NCI-H2107 treated with DMSO at 0.1 percent for 48 hours (cell line): ENCODE results near the gene RAP1GAP2.

Experiments
- DNase-seq: peaks from one replicate; lab custom pipeline; 2025; ENCODE audit not compliant: unreplicated experiment; lab: John Stamatoyannopoulos, UW

RAP1GAP2 gene

DNA sequence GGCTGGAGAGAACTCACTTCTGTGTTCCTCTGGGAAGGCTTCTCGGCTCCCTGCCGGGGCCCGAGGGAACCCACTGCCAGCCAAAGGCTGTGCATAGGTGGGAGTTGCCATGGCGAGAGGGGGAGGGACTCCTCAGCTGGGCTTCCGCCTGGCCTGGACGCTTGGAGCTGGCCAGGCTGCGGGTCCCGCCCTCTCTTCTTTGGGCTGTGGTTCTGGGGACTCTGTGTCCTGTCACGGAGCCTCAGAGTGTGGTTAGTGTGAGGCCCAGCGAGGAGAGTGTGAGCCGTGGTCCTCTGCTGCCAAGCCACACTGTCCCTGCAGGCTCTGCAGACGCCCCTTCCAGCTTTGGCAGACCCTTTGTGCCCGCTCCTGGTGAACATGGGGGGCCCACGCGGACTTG, 144.1 kb downstream of the RAP1GAP2 start:
- DNase-seq = no peak

DNA sequence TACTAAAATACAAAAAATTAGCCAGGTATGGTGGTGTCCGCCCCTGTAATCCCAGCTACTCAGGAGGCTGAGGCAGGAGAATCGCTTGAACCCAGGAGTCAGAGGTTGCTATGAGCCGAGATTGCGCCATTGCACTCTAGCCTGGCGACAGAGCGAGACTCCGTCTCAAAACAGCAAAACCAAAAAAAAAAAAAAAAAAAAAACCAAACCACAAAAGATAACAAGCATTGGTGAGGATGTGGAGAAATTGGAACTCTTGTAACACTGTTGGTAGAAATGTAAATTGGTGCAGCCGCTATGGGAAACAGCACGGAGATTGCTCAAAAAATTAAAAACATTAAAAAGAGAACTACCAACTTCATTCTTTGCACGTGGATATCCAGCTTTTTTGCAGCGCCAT, 147.7 kb downstream of the RAP1GAP2 start:
- no peak for DNase-seq

DNA sequence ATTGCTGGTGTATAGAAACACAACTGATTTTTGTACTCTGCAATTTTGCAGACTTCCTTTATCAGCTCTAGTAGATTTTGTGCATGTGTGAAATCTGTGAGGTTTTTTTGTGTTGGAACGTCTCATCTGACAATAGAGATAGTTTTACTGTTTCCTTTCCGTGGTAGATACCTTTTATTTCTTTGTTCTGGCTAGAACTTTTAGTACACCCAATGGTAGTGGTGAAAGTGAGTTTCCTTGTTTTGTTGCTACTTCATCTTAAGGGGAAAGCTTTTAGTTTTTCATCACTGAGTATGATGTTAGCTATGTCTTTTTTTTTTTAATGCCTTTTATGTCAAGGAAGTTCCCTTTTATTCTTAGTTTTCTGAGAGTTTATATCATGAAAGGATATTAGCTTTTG, 149.1 kb downstream of the RAP1GAP2 start:
- DNase-seq = no peak

DNA sequence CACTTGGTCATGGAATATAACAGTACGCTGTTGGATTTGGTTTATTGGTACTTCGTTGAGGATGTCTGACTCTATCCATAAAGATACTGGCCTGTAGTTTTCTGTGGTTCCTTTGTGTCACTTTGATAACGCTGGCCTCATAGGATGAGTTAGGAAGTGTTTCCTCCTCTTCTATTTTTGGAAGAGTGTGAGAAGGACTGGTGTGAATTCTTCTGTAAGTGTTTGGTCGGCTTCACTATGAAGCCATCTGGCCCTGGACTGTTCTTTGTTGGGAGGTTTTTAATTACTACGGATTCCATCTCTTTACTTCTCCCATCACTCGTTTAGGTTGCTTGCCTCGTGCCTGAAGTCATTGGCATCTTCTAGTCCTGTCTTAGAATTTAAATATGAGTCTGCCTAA, 149.9 kb downstream of the RAP1GAP2 start:
- no peak for DNase-seq

DNA sequence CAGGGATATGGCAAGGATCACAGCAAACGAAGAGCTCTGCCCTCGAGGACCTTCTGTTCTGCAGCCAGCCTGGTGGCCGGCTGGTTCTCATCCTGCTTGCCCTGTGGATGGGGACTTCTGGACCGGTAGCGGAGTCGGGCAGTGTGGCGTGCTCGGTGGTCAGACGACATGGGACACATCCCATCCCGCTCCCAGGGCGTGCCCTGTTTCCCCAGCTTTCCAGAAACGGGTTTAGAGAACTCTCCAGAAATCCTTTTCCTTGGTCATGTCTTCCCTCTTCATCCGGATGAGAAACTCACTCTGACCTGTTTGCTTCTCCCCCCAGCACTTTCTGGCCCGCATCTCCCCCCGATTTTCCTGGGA, 151.3 kb downstream of the RAP1GAP2 start:
- DNase-seq = no peak

DNA sequence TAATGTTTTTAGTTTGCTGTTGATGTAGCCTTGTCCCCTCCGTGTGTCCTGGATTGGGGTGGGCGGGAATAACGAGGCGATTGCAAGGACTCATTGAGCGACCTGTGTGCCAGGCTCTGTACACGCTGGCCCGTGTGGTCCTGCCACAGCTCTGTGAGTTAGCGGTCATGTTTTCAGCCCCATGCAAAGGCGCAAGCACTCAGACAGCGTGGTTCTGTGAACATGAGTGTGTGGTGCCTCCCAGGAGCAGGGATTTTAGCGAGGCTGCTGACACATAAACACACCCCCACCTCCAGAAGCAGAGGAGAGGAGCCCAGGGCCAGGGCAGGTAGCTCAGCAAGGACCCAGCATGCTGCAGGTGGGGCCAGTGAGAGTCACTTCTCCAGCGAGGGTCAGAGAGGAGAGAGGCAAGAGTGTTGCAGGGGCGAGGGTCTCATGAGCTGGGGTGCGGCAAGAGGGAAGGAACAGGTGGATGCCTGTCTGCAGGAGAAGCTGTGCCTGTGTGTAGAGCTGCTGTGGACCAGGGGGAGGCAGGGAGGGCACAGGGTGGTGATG, 151.8 kb downstream of the RAP1GAP2 start:
- no peak for DNase-seq

DNA sequence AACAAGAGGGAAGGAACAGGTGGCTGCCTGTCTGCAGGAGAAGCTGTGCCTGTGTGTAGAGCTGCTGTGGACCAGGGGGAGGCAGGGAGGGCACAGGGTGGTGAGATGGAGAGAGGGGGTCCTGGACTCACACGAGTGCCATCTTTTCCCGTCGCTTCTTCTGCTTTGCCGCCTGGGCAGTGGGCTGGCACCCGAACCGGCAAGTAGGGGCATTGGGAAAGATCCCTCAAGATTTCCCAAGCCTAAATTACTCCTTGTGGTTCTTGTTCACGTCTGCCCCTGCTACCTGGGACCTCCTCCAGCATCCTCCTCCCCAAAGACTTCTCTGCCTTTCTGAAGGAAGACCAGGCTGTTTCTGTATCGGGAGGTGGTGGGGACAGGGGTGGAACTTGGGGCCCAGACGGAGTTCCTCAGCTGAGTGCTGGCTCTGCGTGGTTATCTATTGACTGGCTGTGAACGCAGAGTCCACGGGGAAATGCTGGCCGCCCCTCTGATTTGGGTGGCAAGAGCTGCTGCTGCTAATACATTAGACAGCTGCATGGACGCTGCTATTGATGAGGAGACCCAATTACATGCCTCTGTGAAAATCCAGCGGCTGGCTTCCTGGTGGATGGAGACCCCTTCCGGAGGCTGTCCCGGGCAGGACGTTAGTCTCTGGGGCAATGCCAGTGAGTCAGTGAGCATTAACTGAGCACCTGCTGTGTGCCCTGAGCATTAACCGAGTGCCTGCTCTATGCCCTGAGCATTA, 152.7 kb downstream of the RAP1GAP2 start:
- DNase-seq = no peak

DNA sequence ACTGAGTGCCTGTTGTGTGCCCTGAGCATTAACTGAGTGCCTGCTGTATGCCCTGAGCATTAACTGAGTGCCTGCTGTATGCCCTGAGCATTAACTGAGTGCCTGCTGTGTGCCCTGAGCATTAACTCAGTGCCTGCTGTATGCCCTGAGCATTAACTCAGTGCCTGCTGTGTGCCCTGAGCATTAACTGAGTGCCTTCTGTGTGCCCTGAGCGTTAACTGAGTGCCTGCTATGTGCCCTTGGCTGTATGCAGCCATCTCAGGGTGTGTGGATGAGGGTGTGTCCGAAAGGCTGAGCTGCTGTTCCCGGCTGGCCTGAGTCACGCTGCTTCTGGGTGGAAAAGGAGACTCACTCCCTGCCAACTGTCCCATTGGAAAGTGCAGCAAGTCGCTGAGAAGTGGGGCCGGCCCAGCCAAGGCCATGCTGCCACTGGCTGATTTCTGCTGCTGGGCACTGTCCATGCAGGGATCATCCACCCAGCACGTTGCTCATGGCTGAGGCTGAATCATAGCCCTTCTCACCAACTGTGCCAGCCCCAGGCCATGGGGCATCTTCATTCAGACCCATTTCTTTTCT, 153.3 kb downstream of the RAP1GAP2 start:
- no peak for DNase-seq

DNA sequence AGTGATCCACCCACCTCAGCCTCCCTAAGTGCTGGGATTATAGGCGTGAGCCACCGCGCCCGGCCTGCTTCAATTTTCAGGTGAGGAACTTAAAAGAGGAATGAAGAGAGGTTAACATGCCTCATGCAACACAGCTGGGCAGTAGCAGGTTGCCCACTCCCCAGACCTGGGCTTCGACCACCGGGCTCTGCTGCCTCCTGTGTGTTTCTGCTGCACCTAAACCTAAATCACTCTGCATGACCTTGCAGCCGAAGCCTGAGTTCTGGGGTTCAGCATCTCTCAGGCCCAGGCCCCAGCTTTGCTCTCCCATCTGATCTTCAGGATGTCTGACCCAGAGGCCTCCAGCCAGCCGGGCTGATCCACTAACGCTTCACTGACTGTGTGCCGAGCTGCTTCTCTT, 154.6 kb downstream of the RAP1GAP2 start:
- no peak for DNase-seq

DNA sequence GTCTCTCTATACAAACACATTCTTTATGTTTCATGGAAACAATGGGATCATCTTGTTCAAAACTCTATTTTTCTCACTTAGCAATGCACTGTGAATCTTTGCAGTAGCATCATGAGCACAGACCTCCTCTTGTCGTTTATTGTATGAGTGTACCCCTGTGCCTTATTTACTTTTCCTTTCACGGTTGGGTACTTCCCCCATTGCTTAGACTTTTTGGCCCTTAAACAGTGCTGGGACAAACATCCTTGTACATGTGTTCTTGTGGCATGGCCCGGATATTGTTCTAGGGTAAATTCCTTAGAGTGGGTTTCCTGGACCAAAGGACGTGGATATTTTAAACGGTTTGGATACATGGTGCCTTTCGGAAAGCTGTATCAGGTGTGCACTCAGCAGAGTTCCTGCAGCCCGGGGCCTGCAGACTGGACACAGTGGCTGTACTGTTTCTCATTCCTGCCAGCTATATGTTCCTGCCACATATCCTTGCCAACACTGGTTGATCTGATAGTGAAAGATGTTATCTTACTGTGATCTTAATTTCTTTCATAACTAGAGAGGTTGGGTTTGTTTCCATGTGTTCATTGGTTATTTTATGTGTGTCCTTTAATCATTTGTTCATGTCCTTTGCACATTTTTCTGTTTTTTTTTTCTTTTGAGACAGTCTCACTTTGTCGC, 156.1 kb downstream of the RAP1GAP2 start:
- DNase-seq = no peak

DNA sequence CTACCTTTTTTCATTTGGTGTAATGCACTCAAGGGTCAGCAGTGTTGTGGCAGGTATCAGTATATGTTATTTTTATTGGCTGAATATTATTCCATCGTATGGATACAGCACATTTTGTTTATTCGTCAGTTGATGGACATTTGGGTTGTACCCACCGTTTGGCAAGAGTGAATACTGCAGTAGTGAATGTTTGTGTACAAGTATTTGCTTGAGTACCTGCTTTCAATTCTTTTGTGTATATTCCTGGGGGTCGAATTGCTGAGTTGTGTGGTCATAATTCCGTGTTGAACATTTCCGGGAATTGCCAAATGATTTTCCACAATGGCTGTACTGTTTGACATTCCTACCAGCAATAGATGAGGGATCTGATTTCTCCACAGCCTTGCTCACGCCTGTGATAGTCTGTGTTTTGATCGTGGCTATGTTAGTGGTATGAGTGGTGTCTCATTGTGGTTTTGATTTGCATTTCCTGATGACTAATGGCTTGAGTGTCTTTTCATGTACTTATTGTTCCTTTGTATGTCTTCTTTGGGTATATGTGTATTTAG, 158.7 kb downstream of the RAP1GAP2 start:
- DNase-seq = peak; percentile 48

DNA sequence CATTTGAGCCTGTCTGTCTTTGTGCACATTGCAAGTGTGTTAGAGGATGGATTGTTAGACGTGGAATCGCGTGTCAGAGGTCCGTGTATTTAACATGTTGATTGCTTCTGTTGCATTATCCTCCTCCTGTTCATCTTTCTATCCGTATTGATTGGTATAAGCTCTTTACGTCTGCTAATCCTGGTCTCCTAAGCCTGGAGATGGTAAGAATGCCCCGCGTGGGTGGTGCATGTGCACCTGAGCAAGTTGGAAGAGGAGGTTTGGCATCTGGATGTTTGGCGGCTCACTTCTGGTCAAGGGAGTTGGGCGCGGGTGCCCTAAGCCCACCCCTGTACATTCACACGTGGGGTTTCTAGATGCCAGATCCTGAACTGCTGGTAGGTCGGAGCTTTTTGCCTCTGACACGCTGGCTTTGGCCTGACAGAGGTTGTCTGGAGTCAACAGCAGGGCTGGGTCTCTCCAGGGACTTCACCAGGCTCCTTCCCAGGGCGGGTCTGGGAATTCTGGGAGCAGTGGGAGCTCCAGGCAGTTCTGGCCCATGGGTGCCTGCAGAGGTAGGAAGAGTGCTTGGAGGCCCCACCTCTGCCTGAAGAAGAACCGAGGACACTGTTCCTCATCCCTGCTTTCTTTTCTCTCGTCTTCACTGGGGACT, 159.8 kb downstream of the RAP1GAP2 start:
- no peak for DNase-seq

DNA sequence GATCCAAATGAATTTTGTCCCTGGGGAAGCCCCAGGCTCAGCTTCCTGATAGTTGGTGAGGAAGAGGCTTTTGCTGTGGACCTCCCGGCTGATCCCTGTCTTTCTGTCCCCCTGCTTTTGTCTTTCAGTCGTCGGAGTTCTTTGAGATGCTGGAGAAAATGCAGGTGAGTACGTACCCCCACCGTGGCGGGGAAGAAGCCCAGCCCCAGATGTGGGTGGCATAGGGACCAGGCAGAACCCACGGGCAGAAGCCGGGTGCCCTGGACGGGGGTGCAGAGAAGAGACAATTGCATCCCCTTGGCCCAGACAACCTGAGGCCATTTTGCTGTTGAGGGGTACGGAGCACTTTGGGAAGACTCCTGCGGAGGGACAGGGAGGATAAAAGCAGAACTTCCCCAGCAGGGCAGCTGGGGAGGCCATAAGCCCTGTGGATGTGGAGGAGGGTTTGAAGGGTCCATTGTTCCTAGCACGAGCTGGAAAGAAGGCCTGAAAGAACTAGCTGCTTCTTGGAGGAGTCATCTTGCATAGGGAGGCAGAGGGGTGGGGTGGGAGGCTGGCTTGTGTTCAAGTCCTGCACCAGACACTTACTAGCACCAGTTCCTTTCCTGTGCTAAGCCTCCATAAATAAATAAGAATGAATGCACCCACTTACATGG, 161.5 kb downstream of the RAP1GAP2 start:
- no peak for DNase-seq

DNA sequence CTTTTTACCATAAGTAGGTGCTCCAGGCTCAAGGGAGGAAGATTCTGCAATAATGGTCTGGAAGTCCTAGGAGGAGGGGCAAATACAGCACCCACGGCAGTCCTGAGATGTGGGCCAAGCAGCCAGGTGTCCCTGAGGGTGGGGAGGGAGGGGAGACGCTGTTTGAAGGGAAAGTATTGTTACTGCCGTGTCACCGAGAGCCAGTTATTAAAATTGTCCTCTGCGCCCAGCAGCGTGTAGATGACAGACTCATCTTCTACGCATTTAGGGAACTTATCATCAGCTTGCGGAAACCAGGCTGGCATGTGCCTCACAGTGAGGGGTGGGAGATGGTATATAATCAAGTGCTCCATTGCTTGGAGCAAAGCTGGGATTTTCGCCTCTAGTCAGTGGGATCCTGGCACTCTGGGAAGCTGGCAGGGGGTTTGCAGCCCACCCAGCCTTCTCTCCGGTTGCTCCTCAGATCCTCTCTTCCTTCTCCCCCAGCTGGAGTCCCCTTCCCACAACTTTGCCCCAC, 162.5 kb downstream of the RAP1GAP2 start:
- DNase-seq = no peak

DNA sequence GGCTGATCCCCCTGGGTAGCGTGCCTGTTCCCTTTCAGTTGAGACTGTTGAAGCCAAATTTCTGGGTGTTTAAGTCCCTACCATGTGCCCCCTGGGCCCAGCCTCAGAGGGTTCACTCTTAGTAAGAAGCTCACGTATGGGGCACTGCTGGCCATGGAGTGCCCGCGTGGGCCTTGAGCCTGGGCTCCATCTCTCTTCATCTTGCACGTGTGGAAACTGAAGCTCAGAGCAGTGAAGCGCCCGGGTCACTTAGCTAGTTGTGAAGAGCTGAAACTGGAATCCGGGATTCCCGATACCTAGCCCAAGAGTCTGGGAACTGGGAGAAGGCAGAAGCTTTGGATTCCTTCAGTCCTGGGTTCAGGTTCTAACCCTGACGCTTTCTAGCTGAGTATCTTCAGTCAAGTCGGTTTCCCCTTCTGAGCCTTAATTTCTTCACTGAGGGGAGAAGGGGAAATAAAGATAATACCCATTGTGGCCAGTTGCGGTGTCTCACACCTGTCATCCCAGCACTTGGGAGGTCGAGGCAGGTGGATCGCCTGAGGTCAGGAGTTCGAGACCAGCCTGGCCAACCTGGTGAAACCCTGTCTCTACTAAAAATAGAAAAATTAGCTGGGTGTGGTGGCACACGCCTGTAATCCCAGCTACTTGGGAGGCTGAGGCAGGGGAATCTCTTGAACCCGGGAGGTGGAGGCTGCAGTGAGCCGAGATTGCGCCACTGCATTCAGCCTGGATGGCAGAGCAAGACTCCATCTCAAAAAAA, 163.3 kb downstream of the RAP1GAP2 start:
- no peak for DNase-seq

DNA sequence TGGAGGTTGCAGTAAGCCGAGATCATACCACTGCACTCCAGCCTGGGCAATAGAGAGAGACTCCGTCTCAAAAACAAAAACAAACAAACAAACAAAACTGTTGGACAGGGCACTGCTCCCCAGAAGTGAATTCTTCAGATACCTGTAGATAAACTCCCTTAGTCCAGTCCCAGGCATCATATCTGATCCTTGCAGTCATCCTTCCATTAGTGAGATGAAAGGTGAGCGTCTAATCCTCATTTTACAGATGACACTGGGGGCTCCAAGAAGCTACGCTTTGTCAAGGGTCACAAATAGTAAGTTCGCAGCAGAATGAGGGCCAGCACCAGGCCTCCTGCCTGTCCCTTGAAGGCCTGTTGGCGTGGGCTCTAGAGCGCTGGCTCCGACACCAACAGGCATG, 165.2 kb downstream of the RAP1GAP2 start:
- DNase-seq = no peak

DNA sequence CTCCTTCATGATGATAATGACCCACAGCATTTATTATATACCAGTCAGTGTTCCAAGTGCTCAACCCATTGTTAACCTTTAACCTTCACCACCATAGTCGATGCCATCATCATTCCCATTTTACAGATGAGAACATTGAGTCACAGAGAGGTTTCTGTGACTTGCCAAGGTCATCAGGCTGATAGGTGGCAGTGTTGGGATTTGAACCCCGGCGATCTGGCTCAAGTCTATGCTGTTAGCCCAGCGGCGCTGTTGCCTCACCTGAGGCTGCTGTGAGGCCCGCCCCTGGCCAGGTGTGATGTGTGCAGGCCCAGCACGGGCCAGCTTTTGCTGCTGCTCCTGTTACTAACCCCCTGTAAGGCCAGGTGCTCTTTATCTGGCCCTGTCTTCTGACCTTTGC, 166.0 kb downstream of the RAP1GAP2 start:
- DNase-seq = no peak

DNA sequence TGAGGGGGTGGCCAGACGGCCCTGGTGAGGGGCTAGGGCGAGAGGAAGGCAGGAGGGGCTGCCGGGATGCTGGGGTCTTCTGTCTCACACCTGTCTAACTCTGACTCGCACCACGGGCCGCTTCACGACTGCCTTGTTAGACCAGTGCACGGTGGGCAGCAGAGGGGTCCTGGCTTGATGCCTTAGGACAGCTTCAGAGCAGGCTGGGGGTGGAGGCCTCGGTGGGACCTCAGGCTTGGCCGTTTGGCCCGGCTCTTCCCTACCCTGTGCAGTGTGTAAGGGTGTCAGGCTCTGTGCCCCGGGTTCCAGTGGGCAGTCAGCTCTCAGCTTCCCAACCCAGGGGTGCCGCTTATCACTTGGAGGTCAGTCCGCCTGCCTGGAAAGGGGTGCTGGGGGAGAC, 166.5 kb downstream of the RAP1GAP2 start:
- DNase-seq = no peak

DNA sequence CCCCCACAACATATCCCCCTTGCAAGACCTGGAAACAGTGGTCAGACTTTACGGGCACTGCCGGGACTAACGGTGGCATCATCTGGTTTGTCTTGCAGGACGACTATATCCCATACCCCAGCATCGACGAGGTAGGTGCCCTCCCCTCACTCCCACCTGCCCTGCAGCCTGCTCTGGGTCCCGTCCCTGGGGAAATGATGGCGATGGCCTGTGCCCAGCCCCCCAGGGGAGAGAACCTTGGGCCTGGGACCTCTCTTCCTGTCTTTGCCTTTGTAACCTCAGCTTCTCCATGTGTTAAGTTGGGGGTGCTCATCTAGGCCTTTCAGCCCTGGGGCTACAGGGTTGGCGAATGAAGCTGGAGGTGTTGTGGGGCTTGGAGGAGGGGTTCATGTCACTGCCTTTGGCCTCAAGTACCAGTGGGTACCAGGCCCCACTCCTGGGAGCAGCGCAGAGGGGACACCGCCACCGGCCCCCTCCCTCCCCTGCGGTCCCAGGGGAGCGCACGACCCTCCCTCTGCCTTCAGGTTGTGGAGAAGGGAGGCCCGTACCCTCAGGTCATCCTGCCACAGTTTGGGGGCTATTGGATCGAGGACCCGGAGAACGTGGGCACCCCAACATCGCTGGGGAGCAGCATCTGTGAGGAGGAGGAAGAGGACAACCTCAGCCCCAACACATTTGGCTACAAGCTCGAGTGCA, 167.2 kb downstream of the RAP1GAP2 start:
- DNase-seq = no peak

DNA sequence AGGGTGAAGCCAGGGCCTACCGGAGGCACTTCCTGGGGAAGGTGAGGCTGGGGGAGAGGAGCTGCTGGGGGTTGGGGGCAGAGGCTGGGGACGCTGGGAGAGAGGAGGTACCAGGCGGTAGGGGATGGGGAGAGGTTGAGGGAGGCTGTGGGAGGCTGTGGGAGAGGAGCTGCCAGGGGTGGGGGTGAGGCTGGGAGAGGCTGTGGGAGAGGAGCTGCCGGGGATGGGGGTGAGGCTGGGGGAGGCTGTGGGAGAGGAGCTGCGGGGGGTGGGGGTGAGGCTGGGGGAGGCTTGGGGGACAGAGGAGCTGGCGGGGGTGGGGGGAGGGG, 167.8 kb downstream of the RAP1GAP2 start:
- DNase-seq = no peak
